T-helper 2 cell treated with Interferon-gamma antibody and Interleukin-4, amounts not matched to agents 100 ng/mL and 5 ng/mL, for 36 hours (primary cell): Measurements from ENCODE around the gene SIAH1. TPM values are rescaled to one million over a fixed set of nuclear protein-coding genes. Genes with fewer than 3 reads are reported as not detected.
"Not testable (repeated sequence)": the region's sequence is repeated elsewhere in the genome, so short reads cannot be mapped to it uniquely, and the experiment has no call there.

Source experiments
- intact Hi-C: fragments of 100-400 bp; cut with micrococcal nuclease; formaldehyde crosslinking; loops from one replicate; pipeline ENCODE4 v1.15.1; 2023
- total RNA-seq: library from RNA; stranded (reverse); gene quantifications from 2 replicates; pipeline ENCODE4 v1.2.3, GENCODE V29; 2022

SIAH1 gene
- total RNA-seq, 1 donor from 2014 or later: 16.3 TPM

GRCh38 chr16:48393485-48394354 is 8.5 kb upstream of the SIAH1 start:
- intact Hi-C loops: no loop called here

GRCh38 chr16:48392407-48392806 is 7.2 kb upstream of the SIAH1 start:
- intact Hi-C loops: no loop called here

- intact Hi-C loops: loop anchor here (10.0 kb wide), 2 partner anchors 1412 to 1552 kb away; partner anchors contain the start of genes C16orf87 and DNAJA2
These were observed 1.5 kb upstream of the SIAH1 start for GRCh38 chr16:48386559-48387312.

DNA sequence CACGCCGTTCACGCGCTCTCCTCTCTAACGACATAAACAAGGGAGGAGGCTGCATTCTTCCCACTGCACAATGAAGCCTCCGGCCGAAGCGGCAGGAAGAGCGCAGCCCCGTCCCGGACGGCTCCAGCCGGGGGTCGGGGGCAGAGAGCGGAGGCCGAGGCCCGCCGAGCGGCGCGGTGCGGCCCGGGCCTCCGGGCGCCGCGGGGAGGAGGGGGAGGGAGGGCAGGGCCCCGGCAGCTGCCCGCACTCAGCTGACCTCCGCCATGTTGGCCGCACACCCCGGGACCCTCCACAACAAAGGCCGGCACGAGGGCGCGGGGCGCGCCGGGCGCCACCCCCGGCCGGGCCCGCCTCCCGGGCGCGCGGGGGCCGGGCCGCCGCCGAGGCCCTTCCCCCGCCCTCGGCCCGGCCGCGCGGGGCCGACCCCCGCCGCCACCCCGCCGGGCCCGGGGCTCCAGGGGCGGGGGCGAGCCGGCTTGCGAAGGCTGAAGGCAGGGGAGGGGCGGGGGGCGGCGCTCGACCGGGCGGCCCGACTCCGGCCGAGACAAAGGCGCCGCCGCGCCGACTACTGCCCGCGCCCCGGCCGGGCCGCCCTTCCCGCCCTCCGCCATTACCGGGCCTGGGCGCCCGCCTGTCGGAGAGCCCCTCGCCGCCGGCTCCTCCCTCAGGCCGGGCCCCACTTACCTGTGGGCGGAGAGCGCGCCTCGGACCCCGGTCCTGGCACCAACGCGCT is 527 bp downstream of the SIAH1 start:
- intact Hi-C loops: loop anchor here (1.0 to 10.0 kb wide), 7 partner anchors 18 to 1550 kb away; partner anchors contain the start of genes C16orf87, DNAJA2 and LONP2

DNA sequence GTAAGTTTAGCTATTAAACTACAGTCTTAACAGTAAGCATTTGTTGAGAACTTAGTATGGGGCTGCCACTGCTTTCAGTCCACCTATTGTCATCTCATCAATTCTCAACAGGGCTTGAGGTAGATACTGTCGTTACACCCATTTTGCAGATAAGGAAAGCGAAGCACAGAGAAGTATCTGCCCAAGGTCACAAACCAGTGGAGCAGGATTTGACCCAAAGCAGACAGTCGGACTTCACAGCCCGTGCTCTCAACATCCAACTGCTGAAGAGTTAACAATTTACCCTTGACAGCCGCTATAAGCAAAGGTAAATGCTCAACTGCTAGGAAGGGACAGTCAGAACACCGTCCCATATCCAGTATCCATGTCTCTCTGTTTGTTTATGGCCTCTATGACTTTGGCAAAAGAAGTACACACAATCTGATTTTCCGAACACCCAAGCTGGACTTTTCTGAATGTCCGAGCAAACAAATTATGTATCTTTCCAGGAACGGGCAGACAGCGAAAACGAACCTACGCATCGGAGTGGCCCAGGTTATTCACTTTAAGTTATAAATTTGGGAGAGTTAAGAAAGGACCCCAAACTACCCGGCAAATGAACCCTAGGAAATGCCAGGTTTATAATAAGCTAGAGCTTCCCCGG is 1.2 kb downstream of the SIAH1 start:
- intact Hi-C loops: loop anchor here (1.0 to 10.0 kb wide), 4 partner anchors 18 to 1549 kb away; partner anchors contain the start of genes C16orf87 and DNAJA2

GRCh38 chr16:48383009-48383876 is 2.0 kb downstream of the SIAH1 start:
- intact Hi-C loops: loop anchor here (10.0 kb wide), 2 partner anchors 1408 to 1548 kb away; partner anchors contain the start of genes C16orf87 and DNAJA2

GRCh38 chr16:48382131-48382530 is 3.1 kb downstream of the SIAH1 start:
- intact Hi-C loops: loop anchor here (10.0 kb wide), 2 partner anchors 1407 to 1547 kb away; partner anchors contain the start of genes C16orf87 and DNAJA2

GRCh38 chr16:48381201-48381600 is 4.0 kb downstream of the SIAH1 start:
- intact Hi-C loops: loop anchor here (10.0 kb wide), 2 partner anchors 1406 to 1546 kb away; partner anchors contain the start of genes C16orf87 and DNAJA2

DNA sequence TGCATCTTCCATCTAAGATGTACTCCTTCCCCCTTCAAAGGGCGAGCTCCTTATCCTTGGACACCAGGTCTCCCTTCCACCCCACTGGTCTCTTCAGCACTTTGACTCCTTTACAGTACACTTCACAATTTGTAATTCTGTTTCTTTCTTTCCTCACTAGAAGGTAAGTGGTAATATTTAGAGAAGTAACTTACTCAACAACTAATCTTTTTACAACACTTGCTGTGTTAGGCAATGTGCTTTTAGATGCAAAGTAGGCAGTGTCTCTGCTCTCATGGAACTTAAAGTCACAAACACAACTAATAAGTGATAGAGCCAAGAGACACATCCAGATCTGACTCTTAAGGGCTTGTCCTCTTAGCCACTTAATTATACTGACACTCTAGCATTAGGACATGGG is 6.4 kb downstream of the SIAH1 start:
- intact Hi-C loops: no loop called here

DNA sequence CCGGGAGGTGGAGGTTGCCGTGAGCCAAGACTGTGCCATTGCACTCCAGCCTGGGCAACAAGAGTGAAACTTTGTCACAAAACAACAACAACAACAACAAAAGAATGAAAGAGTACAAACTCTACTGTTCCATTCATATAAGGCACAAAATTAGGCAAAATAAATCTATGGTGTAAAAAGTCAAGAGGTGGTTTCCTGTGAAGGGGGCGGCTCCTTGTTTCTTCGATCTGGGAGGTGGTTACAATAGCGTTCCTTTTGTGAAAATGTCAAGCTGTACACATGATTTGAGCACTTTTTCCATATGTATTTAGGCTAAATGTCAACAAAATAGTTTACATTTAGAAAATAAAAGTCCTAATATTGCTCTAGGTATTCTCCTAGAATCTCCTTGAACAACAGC is 6.9 kb downstream of the SIAH1 start:
- intact Hi-C loops: no loop called here

- intact Hi-C loops: not testable (repeated sequence)
These were observed 7.9 kb downstream of the SIAH1 start for GRCh38 chr16:48377301-48377700.

- intact Hi-C loops: no loop called here
These were observed 11.0 kb downstream of the SIAH1 start for GRCh38 chr16:48374255-48374654.

- intact Hi-C loops: no loop called here
These were observed 11.8 kb downstream of the SIAH1 start for GRCh38 chr16:48373258-48374029.

GRCh38 chr16:48372744-48373143 is 12.5 kb downstream of the SIAH1 start:
- intact Hi-C loops: no loop called here

DNA sequence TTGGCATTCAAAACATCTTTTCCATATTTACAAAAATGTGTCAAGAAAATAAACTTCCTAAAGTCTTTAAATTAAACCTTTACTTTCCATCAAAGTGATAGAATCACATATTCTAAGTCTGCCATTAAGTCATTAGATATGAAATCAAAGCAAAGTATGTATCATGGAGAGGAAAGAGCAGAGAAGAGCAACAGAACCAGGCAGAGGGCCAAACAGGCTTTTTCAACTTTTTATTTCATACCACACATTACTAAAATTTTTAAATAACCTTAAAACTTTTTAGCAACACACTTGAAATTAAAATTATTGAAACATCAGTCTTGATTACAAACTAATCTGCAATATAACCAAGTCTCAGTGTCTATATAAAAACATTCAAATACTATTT is 13.8 kb downstream of the SIAH1 start:
- intact Hi-C loops: no loop called here

DNA sequence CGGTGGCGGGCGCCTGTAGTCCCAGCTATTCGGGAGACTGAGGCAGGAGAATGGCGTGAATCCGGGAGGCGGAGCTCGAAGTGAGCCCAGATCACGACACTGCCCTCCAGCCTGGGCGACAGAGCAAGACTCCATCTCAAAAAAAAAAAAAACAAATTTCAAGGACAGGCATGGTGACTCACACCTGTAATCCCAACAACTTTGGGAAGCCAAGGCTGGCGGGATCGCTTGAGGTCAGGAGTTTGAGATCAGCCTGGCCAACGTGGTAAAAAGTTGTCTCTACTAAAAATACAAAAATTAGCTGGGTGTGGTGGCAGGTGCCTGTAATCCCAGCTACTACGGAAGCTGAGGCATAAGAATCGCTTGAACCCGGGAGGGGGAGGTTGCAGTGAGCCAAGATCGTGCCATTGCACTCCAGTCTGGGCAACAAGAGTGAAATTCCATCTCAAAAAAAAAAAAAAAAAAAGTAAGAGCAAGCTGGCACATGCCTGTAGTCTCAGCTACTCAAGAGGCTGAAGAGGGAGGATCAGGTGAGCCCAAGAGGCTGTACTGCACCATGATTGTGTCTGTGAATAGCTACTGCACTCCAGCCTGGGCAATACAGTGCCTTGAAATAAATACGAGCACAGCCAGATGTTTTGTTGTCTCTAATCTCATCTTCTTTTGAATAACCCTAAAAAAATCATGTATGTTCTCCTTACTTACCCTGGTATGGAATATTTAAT is 14.4 kb downstream of the SIAH1 start:
- intact Hi-C loops: not testable (repeated sequence)

- intact Hi-C loops: no loop called here
These were observed 15.0 kb downstream of the SIAH1 start for GRCh38 chr16:48370229-48370628.

GRCh38 chr16:48369765-48370164 is 15.4 kb downstream of the SIAH1 start:
- intact Hi-C loops: loop anchor here (5.0 kb wide), 2 partner anchors 127 to 188 kb away; partner anchors contain the start of gene LONP2
